Peyer's patch (tissue), 4 donors: ENCODE data around the gene RBM20.

ENCODE experiments used
- POLR2A ChIP-seq, 2 donors: fragments of 450-650 bp; IDR thresholded peaks; one replicate each; pipeline ENCODE4 v1.5.1; 2017; ENCODE audit warnings: antibody characterized with exemption in 2 of 2, mild to moderate bottlenecking in 2 of 2, moderate library complexity in 2 of 2
- TF ChIP-seq, protein P1 (sequence below), 6 experiments: fragments of 450-650 bp in 4 of 6; fragments of 200-600 bp in 2 of 6; sonication (generic) in 1 of 6; IDR thresholded peaks; one replicate each; pipeline ENCODE4 v1.5.1; 2017 to 2019; ENCODE audit warnings: antibody characterized with exemption in 6 of 6, mild to moderate bottlenecking in 3 of 6, moderate library complexity in 1 of 6

- TF ChIP-seq, protein P1, sequence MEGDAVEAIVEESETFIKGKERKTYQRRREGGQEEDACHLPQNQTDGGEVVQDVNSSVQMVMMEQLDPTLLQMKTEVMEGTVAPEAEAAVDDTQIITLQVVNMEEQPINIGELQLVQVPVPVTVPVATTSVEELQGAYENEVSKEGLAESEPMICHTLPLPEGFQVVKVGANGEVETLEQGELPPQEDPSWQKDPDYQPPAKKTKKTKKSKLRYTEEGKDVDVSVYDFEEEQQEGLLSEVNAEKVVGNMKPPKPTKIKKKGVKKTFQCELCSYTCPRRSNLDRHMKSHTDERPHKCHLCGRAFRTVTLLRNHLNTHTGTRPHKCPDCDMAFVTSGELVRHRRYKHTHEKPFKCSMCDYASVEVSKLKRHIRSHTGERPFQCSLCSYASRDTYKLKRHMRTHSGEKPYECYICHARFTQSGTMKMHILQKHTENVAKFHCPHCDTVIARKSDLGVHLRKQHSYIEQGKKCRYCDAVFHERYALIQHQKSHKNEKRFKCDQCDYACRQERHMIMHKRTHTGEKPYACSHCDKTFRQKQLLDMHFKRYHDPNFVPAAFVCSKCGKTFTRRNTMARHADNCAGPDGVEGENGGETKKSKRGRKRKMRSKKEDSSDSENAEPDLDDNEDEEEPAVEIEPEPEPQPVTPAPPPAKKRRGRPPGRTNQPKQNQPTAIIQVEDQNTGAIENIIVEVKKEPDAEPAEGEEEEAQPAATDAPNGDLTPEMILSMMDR (IDR thresholded peaks at IDR 0.05), result peak in 1 of 6 experiments; percentile 24
- peak; percentile 13 to 57 for TF ChIP-seq POLR2A (IDR thresholded peaks at IDR 0.05)
Measured at GRCh38 chr10:110837418-110838171, 193.5 kb downstream of the RBM20 start.
